ENCODE measurements around the gene BTBD10. TPM values are rescaled to one million over a fixed set of nuclear protein-coding genes. Genes with fewer than 3 reads are reported as not detected.

Gene BTBD10
- total RNA-seq, 2 experiments from 2014 or later = 23.0 to 23.7 TPM

DNA sequence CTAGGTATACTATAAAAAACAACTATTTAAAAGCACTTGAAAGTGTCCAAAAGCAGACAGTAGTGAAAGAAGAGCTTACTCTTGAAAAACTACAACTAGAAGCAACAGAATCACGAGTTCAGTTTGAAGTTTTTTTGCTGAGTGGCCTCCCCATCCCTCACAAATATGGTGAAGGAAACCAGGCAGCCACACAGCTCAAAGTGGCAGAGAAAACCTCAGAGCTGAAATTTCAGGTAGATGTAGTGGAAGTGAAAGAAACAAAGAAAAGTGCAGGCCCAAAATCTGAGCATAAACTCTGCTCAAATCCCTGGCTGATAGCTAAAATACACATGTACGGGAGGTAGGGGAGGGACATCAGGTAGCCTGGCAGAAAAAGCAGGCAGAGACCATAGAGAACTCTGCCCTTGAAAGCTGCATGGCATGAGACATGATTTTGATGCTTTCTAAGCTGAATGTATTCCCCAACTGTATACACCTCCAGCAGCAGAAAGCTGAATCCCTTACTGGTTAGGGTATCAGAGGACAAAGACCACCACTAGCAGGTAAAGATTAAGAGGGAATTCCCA lies 12.1 kb downstream of the BTBD10 start:
- ChIA-PET CTCF (ENCODE audit: unreplicated experiment) (no interaction called here), POLR2A (interaction anchor here (0.7 to 1.4 kb wide), 2 partner anchors 9 to 13 kb away, joined by 3 to 5 read pairs; no protein-coding TSS in a partner anchor)
- Histone ChIP-seq H3K9me2 (ENCODE audit: insufficient read depth, low read length) (no peaks in the 10 kb centered on the region), H3K4me1 (ENCODE audit: insufficient read depth, low read length, poor library complexity, severe bottlenecking) (no peaks in the 10 kb centered on the region), H3K4me2 (ENCODE audit: low read length) (no peak overlapping the region), H3K79me2 (ENCODE audit: insufficient read depth, low read depth, low read length) (peaks cover 23% of the 10 kb centered on the region; the same call in 1 of the 2 replicates), H3K27ac (ENCODE audit: low read depth, low read length, poor library complexity, severe bottlenecking) (no peak overlapping the region), H3K4me3 (ENCODE audit: low read depth, low read length, poor library complexity, severe bottlenecking) (no peak overlapping the region), H3K36me3 (ENCODE audit: insufficient read depth, low read length) (peaks cover 8% of the 10 kb centered on the region; the same call in 1 of the 2 replicates), H3K9me3 (ENCODE audit: low read length) (peaks cover 10% of the 10 kb centered on the region; the same call in 1 of the 2 replicates), H2AFZ (ENCODE audit: low read length) (no peak overlapping the region), H4K20me1 (ENCODE audit: insufficient read depth, low read length) (no peaks in the 10 kb centered on the region)
- no TSS peak for BruUV-seq (replicated peaks)
- TF ChIP-seq EZH2phosphoT487 (IDR thresholded peaks at IDR 0.05; ENCODE audit: borderline replicate concordance, low read depth, low read length) = no peak
- DNase-seq (ENCODE audit: low spot score) = no peak
- intact Hi-C loops (cut with micrococcal nuclease; ENCODE audit: unreplicated experiment) = no loop called here

DNA sequence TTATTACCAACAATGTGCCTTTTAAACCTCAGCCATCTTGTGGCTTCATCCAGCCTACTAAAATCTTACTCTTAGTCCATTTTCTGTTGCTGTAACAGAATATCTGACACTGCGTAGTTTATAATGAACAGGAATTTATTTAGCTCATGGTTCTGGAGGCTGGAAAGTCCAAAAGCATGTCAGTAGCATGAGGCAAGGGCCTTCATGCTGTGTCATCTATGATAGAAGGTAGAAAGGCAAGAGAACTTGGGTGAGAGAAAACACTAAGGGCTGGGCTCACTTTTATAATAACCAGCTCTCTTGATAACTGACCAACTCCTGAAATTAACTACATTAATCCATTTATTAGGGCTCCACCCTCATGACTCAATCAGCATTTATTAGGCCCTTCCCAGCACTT lies 13.5 kb downstream of the BTBD10 start:
- Histone ChIP-seq H3K36me3 (ENCODE audit: insufficient read depth, low read length) (peaks cover 8% of the 10 kb centered on the region; the same call in 1 of the 2 replicates), H3K27ac (ENCODE audit: low read depth, low read length, poor library complexity, severe bottlenecking) (no peak overlapping the region), H3K4me1 (ENCODE audit: insufficient read depth, low read length, poor library complexity, severe bottlenecking) (no peaks in the 10 kb centered on the region), H3K4me3 (ENCODE audit: low read depth, low read length, poor library complexity, severe bottlenecking) (no peak overlapping the region), H3K9me3 (ENCODE audit: low read length) (peaks cover 10% of the 10 kb centered on the region; the same call in 1 of the 2 replicates), H4K20me1 (ENCODE audit: insufficient read depth, low read length) (no peaks in the 10 kb centered on the region; the same call in 1 of the 2 replicates), H3K9me2 (ENCODE audit: insufficient read depth, low read length) (no peaks in the 10 kb centered on the region), H3K4me2 (ENCODE audit: low read length) (no peak overlapping the region), H2AFZ (ENCODE audit: low read length) (no peak overlapping the region), H3K79me2 (ENCODE audit: insufficient read depth, low read depth, low read length) (peaks cover 24% of the 10 kb centered on the region)
- intact Hi-C loops (cut with micrococcal nuclease; ENCODE audit: unreplicated experiment) = no loop called here
- TF ChIP-seq EZH2phosphoT487 (IDR thresholded peaks at IDR 0.05; ENCODE audit: borderline replicate concordance, low read depth, low read length) = no peak
- TF ChIP-seq, protein P1, sequence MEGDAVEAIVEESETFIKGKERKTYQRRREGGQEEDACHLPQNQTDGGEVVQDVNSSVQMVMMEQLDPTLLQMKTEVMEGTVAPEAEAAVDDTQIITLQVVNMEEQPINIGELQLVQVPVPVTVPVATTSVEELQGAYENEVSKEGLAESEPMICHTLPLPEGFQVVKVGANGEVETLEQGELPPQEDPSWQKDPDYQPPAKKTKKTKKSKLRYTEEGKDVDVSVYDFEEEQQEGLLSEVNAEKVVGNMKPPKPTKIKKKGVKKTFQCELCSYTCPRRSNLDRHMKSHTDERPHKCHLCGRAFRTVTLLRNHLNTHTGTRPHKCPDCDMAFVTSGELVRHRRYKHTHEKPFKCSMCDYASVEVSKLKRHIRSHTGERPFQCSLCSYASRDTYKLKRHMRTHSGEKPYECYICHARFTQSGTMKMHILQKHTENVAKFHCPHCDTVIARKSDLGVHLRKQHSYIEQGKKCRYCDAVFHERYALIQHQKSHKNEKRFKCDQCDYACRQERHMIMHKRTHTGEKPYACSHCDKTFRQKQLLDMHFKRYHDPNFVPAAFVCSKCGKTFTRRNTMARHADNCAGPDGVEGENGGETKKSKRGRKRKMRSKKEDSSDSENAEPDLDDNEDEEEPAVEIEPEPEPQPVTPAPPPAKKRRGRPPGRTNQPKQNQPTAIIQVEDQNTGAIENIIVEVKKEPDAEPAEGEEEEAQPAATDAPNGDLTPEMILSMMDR (conservative IDR thresholded peaks at IDR 0.05; ENCODE audit: low read length) = no peak
- no peak for DNase-seq (ENCODE audit: low spot score)
- ChIA-PET POLR2A (interaction anchor here (0.7 to 1.4 kb wide), 3 partner anchors 9 to 885 kb away, joined by 3 to 5 read pairs (median 3); no protein-coding TSS in a partner anchor), CTCF (ENCODE audit: unreplicated experiment) (no interaction called here)
- BruUV-seq (replicated peaks) = no TSS peak

DNA sequence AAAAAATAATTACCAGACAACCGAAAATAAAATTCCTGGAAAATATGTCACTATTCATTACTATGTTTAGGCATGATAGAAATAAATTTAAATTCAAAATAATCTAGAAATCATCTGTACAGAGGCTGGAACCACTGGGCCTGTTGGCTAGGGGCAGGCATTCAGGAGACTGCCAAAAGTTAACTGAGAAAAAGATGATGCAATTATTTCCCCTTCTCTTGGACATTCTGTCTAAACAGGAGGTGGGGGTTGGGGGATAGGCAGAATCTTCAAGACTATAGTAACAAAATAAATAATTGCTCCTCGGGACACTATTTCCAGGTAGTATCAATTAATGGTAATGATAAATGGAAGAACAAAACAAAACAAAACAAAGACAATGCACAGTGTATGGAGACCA lies 14.1 kb downstream of the BTBD10 start:
- POLR2A ChIA-PET = no interaction called here
- H3K4me1 ChIP-seq (ENCODE audit: insufficient read depth, low read length, poor library complexity, severe bottlenecking) = no peaks in the 10 kb centered on the region
- H3K4me3 ChIP-seq (ENCODE audit: low read depth, low read length, poor library complexity, severe bottlenecking) = no peak overlapping the region
- H3K4me2 ChIP-seq (ENCODE audit: low read length) = no peak overlapping the region
- no TSS peak for BruUV-seq (replicated peaks)
- no peak overlapping the region for H2AFZ ChIP-seq (ENCODE audit: low read length)
- H3K36me3 ChIP-seq (ENCODE audit: insufficient read depth, low read length) = peaks cover 8% of the 10 kb centered on the region; the same call in 1 of the 2 replicates
- intact Hi-C loops (cut with micrococcal nuclease; ENCODE audit: unreplicated experiment) = no loop called here
- no peak overlapping the region for H3K27ac ChIP-seq (ENCODE audit: low read depth, low read length, poor library complexity, severe bottlenecking)
- peaks cover 10% of the 10 kb centered on the region; the same call in 1 of the 2 replicates for H3K9me3 ChIP-seq (ENCODE audit: low read length)
- CTCF ChIA-PET (ENCODE audit: unreplicated experiment) = no interaction called here
- H4K20me1 ChIP-seq (ENCODE audit: insufficient read depth, low read length) = no peaks in the 10 kb centered on the region; the same call in 1 of the 2 replicates
- peak; percentile 4 for DNase-seq (ENCODE audit: low spot score)
- H3K9me2 ChIP-seq (ENCODE audit: insufficient read depth, low read length) = no peaks in the 10 kb centered on the region
- H3K79me2 ChIP-seq (ENCODE audit: insufficient read depth, low read depth, low read length) = peaks cover 24% of the 10 kb centered on the region
- TF ChIP-seq, protein P1 (conservative IDR thresholded peaks at IDR 0.05; ENCODE audit: low read length) = no peak
- TF ChIP-seq EZH2phosphoT487 (IDR thresholded peaks at IDR 0.05; ENCODE audit: borderline replicate concordance, low read depth, low read length) = no peak

All from OCI-LY7 (cell line).